NCI-H1105 (cell line): Measurements from ENCODE around the gene TLK2.
"Not testable (repeated sequence)": the region's sequence is repeated elsewhere in the genome, so short reads cannot be mapped to it uniquely, and the experiment has no call there.

Experiments
- DNase-seq: peaks from one replicate; lab custom pipeline; 2025; lab: John Stamatoyannopoulos, UW

Gene TLK2

DNA sequence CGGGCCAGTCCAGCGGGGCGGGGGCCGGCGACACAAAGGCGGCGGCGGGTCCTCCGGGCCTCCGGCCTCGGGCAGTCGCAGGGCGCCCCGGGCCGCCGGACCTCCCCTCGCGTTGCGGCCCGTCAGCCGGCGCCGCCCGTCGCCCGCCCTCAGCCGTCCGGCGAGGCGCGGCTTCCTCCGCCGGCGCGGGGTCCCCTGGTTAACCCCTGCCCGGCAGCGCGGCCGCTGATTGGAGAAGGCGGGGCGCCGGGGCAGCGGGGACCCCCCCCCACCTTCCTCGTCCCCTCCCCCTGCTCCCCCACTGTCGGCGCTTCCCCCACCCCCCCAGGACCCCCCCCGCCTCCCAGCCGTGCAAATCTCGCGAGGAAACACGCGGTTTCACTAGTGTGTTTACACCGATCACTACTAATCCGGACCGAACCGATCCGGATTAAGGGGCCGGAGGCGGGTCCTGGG, at the start of gene TLK2:
TLK2 (plus strand) TSS at position 402 of the 456 bp plus-strand sequence. CDS start 2,301 bp downstream, outside the sequence.
- DNase-seq = peak; percentile 69

DNA sequence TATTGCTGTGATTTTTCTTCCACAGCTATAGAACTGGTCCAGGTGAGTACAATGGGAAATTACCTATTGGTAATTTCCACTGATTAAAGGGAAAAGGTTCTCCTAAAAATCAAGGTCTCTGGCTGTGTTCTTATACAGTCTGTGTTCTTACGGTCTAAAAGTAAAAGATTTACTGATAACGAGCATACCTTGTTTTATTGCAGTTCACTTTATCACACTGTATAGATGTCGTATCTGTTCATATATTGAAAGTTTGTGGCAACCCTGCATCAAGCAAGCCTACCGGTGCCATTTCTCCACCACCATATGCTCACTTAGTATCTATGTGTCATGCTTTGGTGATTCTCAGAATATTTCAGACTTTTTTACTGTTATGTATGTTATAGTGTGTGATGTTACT, 43.4 kb upstream of the TLK2 start:
- DNase-seq = not testable (repeated sequence)

DNA sequence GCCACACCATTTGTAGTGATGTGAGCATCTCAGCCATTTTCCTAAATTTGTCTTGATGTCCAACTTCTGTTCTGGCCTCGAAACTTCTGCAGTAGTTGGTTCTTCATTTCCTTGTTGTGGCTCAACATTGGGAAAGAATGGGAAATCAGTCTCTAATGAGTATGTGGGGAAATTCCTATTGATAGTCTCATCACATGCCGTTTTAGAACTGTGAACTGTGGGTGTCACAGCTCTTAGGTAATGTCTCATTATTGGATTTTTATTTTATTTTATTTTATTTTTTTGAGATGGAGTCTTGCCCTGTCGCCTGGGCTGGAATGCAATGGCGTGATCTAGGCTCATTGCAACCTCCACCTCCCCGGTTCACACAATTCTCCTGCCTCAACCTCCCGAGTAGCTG, 37.4 kb upstream of the TLK2 start:
- not testable (repeated sequence) for DNase-seq

DNA sequence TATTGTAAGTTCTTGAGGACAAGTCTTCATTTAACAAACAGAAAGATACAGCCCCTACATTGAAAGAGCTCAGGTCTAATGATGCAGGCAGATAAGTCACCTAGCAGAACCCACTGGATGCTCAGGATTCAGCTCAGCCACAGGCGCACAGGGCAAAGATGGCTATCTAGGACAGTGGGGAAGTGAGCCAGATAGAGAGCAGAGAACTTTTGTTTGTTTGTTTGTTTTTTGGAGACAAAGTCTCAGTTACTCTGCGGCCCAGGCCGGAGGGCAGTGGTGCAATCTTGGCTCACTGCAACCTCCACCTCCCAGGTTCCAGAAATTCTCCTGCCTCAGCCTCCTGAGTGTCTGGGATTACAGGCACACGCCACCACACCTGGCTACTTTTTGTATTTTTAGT, 34.6 kb upstream of the TLK2 start:
- DNase-seq = no peak

DNA sequence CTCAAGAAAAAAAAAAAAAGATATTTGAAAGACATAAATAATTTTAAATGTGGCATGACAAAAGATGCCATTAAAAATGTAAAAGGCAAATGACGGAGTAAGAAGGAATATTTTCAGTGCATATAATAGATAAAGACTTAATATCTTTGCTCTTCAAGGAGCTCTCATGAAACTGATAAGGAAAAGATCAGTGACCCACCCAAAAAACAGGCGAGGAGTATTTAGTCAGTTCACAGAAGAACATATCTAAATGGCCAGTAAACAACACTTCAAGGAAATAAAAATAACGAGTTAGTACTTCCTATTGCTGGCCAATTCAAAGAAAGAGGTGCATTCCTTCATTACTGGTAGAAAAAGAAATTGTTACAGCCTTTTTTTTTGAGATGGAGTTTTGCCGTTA, 32.8 kb upstream of the TLK2 start:
- not testable (repeated sequence) for DNase-seq

DNA sequence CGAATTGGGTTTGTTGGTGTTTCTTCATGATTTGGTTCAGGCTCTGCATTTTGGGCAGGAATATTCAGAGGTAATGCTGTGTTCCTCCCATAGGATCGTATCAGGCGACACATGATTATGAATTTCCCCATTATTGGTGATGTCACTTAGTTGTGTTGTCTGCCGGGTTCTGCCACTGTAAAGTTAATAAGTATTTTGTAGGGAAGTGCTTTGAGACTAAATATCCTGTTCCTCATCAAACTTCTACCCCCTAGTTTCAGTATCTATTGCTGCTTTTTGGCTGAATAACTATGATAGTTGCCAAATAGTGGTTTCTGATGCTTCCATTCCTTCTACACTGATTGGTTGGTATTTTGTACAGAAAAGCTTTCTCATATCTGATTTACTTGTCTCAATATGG, 26.4 kb upstream of the TLK2 start:
- not testable (repeated sequence) for DNase-seq

DNA sequence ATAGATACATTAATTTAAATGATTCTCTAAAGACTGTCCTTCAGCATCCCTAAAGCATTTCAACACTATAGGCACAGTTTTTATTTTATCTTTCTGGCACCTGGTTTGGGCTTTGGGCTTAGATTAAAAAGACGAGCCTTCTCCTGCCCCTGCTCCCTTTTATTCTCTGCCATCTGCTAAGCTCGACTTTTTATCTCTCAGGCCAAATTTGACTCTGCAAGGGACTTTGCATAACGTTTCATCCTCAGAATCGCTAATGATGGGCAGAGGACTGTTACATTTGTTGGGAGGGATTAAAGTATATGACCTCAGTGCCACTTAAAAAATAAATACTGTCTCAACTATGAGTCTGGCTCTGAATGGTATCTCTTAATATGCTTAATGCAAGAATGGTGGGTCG, 25.6 kb upstream of the TLK2 start:
- not testable (repeated sequence) for DNase-seq

DNA sequence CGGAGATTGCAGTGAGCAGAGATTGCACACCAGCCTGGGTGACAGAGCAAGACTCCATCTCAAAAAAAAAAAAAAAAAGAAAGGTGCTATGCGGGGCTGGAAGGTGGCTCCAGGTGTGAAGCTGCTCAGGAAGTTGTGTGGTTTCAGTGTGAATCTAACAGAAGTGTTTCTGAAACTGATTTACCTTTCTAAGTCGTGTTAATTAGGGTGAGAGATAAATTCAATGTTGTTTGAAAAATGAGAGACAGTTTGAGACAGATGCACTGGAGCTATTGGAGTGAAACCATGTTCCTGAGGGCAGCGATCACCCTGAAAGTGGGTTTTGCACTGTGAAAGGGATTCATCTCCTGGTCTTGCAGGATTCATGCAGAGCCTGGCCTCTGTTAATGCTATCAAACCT, 25.0 kb upstream of the TLK2 start:
- not testable (repeated sequence) for DNase-seq

DNA sequence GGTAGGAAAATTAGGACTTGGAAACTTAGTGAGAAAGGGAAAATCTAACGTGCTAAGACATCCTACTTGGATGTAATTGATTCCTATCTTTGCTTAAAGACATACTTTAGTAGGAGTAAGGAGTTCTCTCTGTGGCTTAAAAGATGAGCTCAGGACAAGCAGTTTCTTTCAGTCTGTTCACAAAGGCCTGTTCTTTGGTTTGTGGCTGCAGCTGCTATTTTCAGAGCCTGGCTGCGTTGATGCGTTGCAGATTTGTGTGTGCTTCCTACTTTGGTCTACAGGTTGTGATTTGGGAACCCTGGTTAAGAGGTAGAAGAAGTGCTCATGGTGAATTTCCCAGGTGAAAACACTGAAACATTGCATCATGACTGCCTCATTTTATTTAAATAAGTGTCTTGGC, 24.5 kb upstream of the TLK2 start:
- DNase-seq = not testable (repeated sequence)

DNA sequence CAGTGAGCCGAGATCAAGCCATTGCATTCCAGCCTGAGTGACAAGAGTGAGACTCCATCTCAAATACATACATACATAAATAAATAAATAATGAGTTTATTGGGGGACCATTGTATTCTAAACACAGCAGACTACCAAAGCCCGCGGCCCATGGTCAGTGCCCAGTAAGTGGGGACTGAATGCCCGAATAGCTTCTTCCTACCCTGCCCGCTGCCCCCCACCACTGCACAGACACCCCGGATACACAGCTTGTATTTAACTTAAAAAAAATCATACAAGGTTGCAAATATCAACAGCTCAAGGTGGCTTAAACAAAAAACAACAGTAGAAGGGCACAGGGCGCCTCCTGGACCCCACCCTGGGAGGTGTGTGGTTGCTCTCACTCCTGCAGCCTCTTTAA, 22.6 kb upstream of the TLK2 start:
- no peak for DNase-seq

DNA sequence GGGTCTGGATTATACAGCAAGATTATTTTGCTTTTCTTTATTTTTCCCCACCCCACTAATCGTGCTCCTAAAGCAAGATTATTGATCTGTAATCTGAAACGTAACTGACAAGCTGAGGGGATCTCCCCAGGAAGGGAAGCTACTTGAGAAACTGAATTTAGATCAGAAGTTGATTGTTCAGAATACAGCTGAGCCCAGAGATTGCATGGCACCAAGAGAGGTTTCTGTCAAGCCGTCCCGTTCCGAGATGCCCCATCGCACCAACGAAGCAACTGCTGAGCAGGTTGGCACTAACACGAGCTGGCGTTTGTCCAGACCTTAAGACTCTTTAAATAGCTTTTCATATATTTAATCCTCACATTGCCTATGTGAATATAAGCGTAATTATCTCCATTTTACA, 20.1 kb upstream of the TLK2 start:
- not testable (repeated sequence) for DNase-seq

DNA sequence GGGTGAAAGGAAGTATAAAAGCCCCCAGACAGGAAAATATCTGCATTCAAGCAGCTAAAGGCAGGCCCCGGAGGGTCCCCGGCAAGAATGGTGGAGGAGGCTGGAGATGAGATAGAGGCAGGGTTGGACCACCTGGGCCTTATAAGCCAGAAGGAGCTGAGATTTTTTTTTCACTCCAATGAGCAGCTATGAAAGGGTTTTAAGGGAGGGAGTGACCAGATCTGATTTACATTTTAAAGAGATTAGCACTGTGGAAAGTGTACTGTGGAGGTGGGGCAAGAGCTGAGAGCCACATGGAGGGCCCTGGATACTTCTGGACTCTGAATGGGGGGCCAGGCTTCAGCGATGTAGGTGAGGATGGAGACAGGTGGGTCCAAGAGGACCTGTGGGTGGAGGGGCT, 14.2 kb upstream of the TLK2 start:
- DNase-seq = not testable (repeated sequence)

DNA sequence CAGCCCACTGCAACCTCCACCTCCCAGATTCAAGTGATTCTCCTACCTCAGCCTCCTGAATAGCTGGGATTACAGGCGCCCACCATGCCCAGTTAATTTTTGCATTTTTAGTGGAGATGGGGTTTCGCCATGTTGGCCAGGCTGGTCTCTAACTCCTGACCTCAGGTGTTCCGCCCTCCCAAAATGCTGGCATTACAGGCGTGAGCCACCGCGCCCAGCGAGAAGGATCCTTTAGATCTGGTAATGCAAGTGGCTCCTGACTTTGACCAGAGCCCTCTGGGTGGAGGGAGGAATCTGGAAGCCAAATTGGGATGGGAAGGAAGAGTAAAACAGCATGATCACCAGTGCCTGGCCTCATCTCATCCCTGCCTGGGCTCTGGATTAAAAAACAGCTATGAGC, 13.4 kb upstream of the TLK2 start:
- DNase-seq = not testable (repeated sequence)

DNA sequence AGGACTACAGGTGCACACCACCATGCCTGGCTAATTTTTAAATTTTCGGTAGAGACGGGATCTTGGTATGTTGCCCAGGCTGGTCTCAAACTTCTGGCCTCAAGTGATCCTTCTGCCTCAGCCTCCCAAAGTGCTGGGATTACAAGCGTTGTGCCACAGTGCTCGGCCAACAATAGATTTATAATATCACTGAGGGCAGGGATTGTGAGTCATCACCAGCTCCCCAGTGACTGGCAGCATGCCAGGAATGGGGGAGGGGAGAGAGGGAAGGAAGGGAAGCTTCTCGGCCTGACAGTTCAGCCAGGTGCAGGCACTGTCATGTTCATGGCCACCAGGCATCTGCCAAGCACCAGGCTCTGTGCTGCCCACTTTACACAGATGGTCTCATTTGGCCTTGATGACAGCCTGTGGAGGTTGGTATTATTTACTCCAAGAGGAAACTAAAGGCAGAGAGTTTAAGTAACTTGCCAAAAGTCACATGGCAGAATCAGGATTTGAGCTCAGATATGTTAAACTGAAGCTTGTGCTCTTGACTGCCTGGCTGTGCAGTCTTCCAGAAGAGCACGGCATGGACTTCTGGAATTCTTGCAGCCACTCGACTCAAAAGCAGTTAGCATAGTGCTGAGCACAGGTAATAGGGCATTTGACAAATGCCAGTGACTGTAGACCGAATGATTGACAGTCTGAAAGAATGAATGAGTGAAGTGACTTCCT, 7.8 kb upstream of the TLK2 start:
- DNase-seq = peak; percentile 70

DNA sequence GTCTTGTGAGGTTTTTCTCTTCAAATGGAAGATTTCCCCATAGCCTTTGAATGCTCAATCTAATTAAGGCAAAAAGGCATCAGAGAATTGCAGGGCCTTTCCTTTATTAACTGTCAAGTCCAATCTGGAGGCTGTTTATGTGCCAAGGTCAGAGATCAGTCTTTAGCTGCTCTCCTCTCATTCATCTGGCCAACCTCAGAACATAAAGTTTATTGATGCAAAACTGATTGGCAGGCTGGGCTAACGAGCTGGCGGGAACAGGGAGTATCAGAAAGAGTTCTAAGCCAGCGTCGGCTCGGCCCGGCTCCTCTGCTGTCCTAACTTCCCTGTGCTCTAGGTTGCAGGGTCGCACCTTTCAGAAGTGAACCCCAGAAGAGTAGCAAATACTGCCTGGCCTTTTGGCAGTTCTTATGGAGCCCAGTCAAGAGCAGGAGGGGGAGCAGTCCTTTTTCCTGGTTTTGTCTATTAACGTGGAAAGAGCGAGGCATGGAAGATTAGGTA, 7.2 kb upstream of the TLK2 start:
- not testable (repeated sequence) for DNase-seq

DNA sequence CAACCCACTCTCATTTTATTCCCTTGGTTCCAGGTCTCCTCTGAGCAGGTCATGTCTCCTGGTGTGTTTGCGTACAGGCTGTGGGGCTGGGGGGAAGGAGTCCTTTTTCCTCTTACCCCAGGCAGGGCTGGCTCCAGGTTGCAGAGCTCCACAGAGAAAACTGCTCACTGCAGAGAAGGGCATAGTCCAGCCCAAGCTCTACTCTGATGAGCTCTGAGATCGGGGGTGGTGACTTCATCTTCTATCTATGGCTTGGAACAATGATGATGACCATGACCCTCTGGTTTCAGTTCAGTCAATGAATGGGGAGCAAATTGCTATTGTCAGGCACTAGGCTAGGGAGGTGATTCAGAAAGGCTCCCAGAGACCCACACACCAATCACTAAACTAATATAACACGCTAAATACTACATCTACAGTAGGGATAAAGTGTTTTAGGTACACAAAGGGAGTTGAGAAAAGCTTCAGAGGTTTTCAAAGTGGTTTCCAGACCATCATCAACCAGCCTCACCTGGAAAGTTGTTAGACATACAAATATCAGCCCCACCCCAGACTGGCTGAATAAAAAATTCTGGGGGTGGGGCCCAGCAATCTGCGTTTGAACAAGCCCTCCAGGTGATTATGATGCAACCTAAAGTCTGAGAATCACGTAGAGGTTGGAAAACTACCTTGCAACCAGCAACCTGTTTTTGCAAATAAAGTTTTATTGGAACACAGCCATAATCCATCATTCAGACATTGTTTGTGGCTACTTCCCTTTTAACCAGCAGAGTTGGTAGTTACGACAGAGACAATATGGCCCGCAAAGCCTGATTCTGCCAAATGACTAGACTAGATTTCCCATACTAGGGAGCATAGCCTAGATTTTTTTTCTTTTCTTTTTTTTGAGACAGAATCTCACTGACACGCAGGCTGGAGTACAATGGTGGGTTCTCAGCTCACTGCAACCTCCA, 5.3 kb upstream of the TLK2 start:
- DNase-seq = not testable (repeated sequence)

DNA sequence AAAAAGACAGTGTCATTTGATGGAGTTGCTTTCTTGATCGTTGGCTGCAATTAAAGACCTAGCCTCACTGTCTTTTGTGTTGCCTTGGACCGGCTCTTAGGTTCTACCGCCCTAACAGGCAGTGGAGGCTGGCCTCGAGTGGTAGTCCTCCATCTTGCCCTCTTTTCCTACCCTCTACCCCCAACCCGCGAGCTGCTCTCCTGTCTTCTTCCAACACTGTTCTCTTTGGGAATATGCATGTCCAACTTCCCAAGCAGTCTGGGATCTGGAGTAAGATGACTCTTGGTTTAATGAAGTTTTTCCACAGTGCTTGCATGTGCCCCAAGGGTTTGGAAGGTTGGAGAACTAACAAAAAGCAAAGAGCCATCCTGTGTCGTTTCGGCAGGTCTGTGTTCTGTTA, 1.5 kb upstream of the TLK2 start:
- DNase-seq = not testable (repeated sequence)

DNA sequence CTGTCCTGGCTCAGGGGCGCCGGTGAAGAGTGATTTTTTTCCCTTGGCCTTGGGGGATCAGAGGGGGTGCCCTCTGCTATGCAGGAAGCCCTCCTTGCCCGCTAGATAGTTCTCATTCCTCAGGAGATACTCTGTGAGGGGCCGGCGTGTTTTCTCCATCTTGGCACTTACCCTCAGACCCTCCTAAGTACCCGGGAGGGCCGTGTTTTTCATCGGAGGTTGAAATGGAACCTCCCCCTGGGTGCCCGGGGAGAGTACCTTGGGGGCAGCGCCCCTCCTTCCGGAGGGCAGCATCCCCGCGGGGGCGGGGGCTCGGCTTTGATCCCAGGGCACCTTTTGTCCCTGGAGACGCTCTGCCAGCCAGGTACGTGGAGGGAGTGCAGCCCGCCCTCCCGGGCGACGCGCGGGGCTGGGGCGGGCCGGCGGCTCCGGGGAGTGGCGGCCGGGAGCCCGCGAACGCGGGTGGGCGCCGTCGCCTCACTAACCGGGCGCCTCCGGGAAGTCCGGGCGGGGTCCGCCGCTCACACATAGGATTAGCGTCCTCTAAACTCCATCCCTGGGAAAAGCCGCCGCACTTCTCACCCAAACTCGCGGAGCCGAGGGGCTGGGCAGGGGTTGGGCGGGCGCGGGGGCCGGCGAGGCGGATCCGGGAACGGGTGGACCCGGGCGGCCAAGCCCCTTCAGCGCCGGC, 762 bp upstream of the TLK2 start:
- DNase-seq = peak; percentile 17

DNA sequence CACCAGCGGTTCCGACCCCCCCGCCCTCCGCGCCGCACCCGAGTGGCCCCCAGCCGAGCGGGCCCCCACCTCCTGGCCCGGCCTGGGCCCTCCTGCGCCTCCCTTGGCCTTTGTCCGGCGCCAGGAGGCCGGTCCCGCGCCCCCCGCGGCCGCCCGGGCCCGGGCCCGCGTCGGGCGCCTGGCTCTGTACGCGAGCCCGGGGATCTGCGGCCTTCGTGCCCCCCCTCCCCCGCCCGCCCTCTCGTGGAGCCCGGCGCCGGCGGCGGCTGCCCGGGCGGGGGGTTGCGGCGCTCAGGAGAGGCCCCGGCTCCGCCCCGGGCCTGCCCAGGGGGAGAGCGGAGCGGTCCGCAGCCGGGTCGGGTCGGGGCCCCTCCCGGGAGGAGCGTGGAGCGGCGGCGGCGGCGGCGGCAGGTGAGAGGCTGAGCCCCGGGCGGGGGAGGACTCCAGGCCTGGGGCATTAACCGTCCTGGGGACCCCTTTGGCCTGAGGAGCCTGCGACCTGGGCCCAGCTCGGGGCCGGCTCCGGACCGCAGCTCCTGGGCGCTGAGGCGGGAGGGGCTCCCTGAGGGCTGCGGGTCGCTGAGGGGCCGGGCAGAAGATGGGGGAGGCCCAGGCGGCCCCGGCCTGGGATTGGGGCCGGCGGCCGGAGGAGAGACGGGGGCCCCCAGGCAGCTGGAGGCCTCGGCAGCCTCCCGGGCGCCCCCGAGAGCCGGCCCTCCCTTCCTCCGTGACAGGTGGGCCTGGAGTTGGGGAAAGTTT, 434 bp downstream of the TLK2 start:
- not testable (repeated sequence) for DNase-seq

DNA sequence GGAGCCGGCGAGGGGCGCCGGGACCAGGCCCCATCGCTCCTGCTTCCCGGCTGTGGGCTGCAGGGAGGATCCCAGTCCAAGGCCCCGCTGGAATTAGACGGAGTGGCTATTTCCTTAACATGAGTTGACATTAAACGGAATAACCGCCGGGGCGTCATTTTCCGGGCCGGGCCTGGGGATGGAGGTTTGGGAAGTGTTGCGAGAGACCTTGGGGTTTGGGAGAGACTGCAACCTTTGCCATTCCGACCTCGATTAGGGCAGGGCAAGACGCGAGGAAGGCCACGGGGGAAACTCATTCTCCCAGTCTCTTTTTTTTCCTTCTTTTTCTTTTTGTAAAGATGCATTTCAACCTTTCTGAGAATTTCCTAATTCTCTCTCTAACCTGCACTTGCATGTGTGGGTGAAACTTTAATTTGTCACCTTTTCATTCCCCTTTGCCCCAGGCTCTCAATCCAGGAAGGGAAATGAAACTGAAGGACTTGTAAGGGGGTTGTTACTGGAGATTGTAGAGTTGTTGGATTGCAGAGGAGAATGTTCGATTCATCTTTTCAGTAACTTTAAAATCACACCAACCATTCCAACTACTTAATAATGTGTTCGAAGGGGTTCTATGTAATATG, 1.1 kb downstream of the TLK2 start:
- DNase-seq = not testable (repeated sequence)

DNA sequence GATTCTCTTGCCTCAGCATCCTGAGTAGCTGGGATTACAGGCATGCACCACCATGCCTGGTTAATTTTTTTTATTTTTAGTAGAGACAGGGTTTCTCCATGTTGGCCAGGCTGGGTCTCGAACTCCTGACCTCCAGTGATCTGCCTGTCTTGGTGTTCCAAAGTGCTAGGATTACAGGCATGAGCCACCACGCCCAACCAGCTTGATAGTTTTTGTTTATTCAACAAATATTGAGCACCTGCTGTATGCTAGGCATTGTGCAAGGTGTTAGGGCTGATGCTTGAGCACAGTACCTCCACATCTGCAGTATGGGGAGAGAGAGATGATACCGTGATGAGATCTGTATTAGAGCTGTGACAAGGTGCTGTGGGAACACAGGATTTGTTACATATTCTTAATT, 3.9 kb downstream of the TLK2 start:
- DNase-seq = not testable (repeated sequence)
